OCI-LY7 (cell line): ENCODE data around the gene RNASE12.
"Not testable (repeated sequence)": the region's sequence is repeated elsewhere in the genome, so short reads cannot be mapped to it uniquely, and the experiment has no call there.

ENCODE experiments used
- CTCF ChIP-seq: fragments of 200-600 bp; sonication (generic); conservative IDR thresholded peaks from 2 replicates; pipeline ENCODE4 v1.5.1; 2014; ENCODE audit warnings: mild to moderate bottlenecking, antibody characterized with exemption, low read length, moderate library complexity, mixed read lengths
- EZH2phosphoT487 ChIP-seq: fragments of 200-600 bp; sonication (generic); IDR thresholded peaks from 2 replicates; pipeline ENCODE4 v1.6.1; 2018; ENCODE audit warnings: low read depth, borderline replicate concordance, mild to moderate bottlenecking, mixed run types, antibody characterized with exemption, low read length, moderate library complexity, mixed read lengths

DNA sequence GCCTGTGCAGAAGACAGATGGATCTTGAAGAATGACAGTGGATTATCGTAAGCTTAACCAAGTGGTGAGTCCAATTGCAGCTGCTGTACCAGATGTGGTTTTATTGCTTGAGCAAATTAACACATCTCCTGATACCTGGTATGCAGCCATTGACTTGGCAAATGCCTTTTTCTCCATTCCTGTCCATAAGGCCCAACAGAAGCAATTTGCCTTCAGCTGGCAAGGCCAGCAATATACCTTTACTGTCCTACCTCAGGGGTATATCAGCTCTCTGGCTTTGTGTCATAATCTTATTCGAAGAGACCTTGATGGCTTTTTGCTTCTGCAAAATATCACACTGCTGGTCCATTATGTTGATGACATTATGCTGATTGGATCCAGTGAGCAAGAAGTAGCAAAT, 21.3 kb downstream of the RNASE12 start:
- not testable (repeated sequence) for TF ChIP-seq CTCF, EZH2phosphoT487
